GM12878 (cell line): ENCODE data around the gene ZNF57. TPM values are rescaled to one million over a fixed set of nuclear protein-coding genes. Genes with fewer than 3 reads are reported as not detected.
"Not testable (repeated sequence)": the region's sequence is repeated elsewhere in the genome, so short reads cannot be mapped to it uniquely, and the experiment has no call there.

Source experiments
- ATAC-seq: fragments of 200-7000 bp; cut with Tn5 transposase; 3 replicates; pipeline ENCODE4 v1.9.1; 2020; ENCODE audit warnings: mild to moderate bottlenecking, moderate library complexity
- BruUV-seq: library from RNA; stranded (reverse); fragments of 400-500 nt; replicated peaks from 2 replicates; lab custom pipeline; 2021; lab: Mats Ljungman, UMichigan
- CTCF ChIA-PET: fragments of 300-600 bp; sonication (Branson Sonifier 250); formaldehyde crosslinking; extraction: SDS; loops from one replicate; lab custom pipeline; 2021; ENCODE audit warnings: inconsistent platforms; lab: Yijun Ruan, JAX
- POLR2A ChIA-PET: fragments of 350-600 bp; formaldehyde crosslinking; extraction: SDS; loops from one replicate; lab custom pipeline; 2021; ENCODE audit warnings: inconsistent platforms; lab: Charles Lee
- RAD21 ChIA-PET: fragments of 300-600 bp; sonication (Branson Sonifier 250); formaldehyde crosslinking; loops from one replicate; lab custom pipeline; 2023; ENCODE audit warnings: antibody characterized with exemption; ENCODE audit not compliant: unreplicated experiment; lab: Charles Lee
- SMC1A ChIA-PET: fragments of 300-600 bp; sonication (Branson Sonifier 250); formaldehyde crosslinking; loops from one replicate; lab custom pipeline; 2023; ENCODE audit not compliant: unreplicated experiment, uncharacterized antibody; lab: Charles Lee
- DNase-seq: peaks from one replicate; pipeline ENCODE4 v3.0.0-alpha.2; 2011; ENCODE audit warnings: low read depth, low spot score
- FAIRE-seq: peaks from 3 replicates; lab custom pipeline; 2011; peaks lifted over from hg19 to GRCh38; lab: Jason Lieb, UNC
- H2AFZ ChIP-seq: 2 replicates; pipeline ENCODE4 v1.6.0; 2011; ENCODE audit warnings: low read depth, low read length, control low read depth; ENCODE audit not compliant: control insufficient read depth
- H3K27ac ChIP-seq: 2 replicates; pipeline ENCODE4 v1.5.1; 2011; ENCODE audit warnings: control low read depth; ENCODE audit not compliant: control insufficient read depth, insufficient read depth
- H3K27me3 ChIP-seq, 2 experiments: replicated peaks in 1 of 2; 2 replicates each; pipeline versions ENCODE4 v1.6.0 to v1.6.1; 2011; ENCODE audit warnings: low read length in 1 of 2; ENCODE audit not compliant: control insufficient read depth in 2 of 2, insufficient read depth in 2 of 2
- H3K36me3 ChIP-seq, 2 experiments: 2 replicates each; pipeline ENCODE4 v1.5.1; 2011; ENCODE audit warnings: low read length in 1 of 2; ENCODE audit not compliant: control insufficient read depth in 2 of 2, insufficient read depth in 2 of 2
- H3K4me1 ChIP-seq: 2 replicates; pipeline ENCODE4 v1.6.1; 2011; ENCODE audit warnings: mild to moderate bottlenecking, low read length, moderate library complexity, mixed read lengths; ENCODE audit not compliant: control insufficient read depth, insufficient read depth
- H3K4me2 ChIP-seq: 2 replicates; pipeline ENCODE4 v1.6.0; 2011; ENCODE audit warnings: control low read depth; ENCODE audit not compliant: control insufficient read depth, insufficient read depth
- H3K4me3 ChIP-seq: fragments of 200-600 bp; sonication (generic); 2 replicates; pipeline ENCODE4 v1.5.1; 2016
- H3K79me2 ChIP-seq: 2 replicates; pipeline ENCODE4 v1.6.0; 2011; ENCODE audit warnings: low read length; ENCODE audit not compliant: control insufficient read depth, insufficient read depth
- H3K9ac ChIP-seq: 2 replicates; pipeline ENCODE4 v1.8.0; 2011; ENCODE audit warnings: low read length, control low read depth, mixed read lengths; ENCODE audit not compliant: control insufficient read depth, insufficient read depth
- H3K9me3 ChIP-seq: replicated peaks from 3 replicates; pipeline ENCODE4 v1.5.1; 2011; ENCODE audit warnings: mild to moderate bottlenecking, low read length; ENCODE audit not compliant: control insufficient read depth, insufficient read depth
- H4K20me1 ChIP-seq: 2 replicates; pipeline ENCODE4 v1.6.0; 2011; ENCODE audit not compliant: control insufficient read depth, insufficient read depth
- BHLHE40 ChIP-seq, 2 experiments: fragments of 450-650 bp in 1 of 2; IDR thresholded peaks; 2 replicates each; pipeline ENCODE4 v1.6.1; 2011 to 2017; ENCODE audit warnings: low read depth in 2 of 2, borderline replicate concordance in 1 of 2, improper control_type of control experiment in 1 of 2, low read length in 1 of 2, mild to moderate bottlenecking in 1 of 2
- MYB ChIP-seq: fragments of 150-350 bp; IDR thresholded peaks from 2 replicates; pipeline ENCODE4 v1.6.1; 2014; ENCODE audit warnings: mild to moderate bottlenecking, low read depth, low read length, borderline replicate concordance
- NR2C1 ChIP-seq: fragments of 450-650 bp; IDR thresholded peaks from 2 replicates; pipeline ENCODE4 v1.6.1; 2017; ENCODE audit warnings: antibody characterized with exemption, mild to moderate bottlenecking, moderate library complexity
- SIX5 ChIP-seq: IDR thresholded peaks from 2 replicates; pipeline ENCODE4 v1.6.1; 2011; ENCODE audit warnings: mild to moderate bottlenecking, low read depth, low read length, moderate library complexity; ENCODE audit not compliant: severe bottlenecking
- WGBS: methylation state at CpG from one replicate; pipeline ENCODE4 v1.1.6; 2016; ENCODE audit warnings: low lambda C conversion rate; ENCODE audit not compliant: insufficient replicate concordance, insufficient coverage; ENCODE audit errors: missing lambda C conversion rate; 5-methylcytosine and 5-hydroxymethylcytosine counted together
- in situ Hi-C: fragments of 300-500 bp; cut with MboI; formaldehyde crosslinking; loops from 9 replicates; pipeline ENCODE4 v1.14.3; 2018; ENCODE audit warnings: mixed read lengths
- intact Hi-C: fragments of 100-400 bp; cut with micrococcal nuclease; formaldehyde crosslinking; loops from one replicate; pipeline ENCODE4 v1.14.2; 2022; ENCODE audit not compliant: unreplicated experiment
- polyA plus RNA-seq, 11 experiments: library from polyadenylated mRNA; depleted of rRNA in 4 of 11; unstranded in 6 of 11; stranded (reverse) in 5 of 11; fragments of >200 nt; fragmentation: Nextera tagmentation in 4 of 11; fragmentation: Illumina TruSeq in 1 of 11; extraction: Ambion mirVana in 4 of 11; extraction: Trizol in 1 of 11; gene quantifications; 1 replicate in 1 of 11; 2 replicates in 10 of 11; pipeline versions ENCODE4 v1.2.1 to v1.2.3, GENCODE V29; 2011 to 2016; ENCODE audit warnings: inconsistent platforms in 2 of 11, missing spikeins in 2 of 11, low read depth in 1 of 11
- total RNA-seq, 4 experiments: library from RNA; depleted of rRNA in 3 of 4; stranded (reverse); fragments of >200 nt in 3 of 4; fragmentation: Illumina TruSeq in 1 of 4; extraction: Trizol in 1 of 4; gene quantifications; 2 replicates each; pipeline versions ENCODE4 v1.2.1 to v1.2.3, GENCODE V29; 2013 to 2021

ZNF57 gene
- total and polyA plus RNA-seq, 10 of the 15 experiments (the other 5 are each of a cell fraction or from before 2014, with no cell fraction given), result 2.7 to 8.9 (median 5.8) TPM

- H3K36me3 ChIP-seq, H3K9me3 ChIP-seq, BruUV-seq, H2AFZ ChIP-seq, H3K4me2 ChIP-seq, H4K20me1 ChIP-seq, H3K4me1 ChIP-seq, RAD21 ChIA-PET, POLR2A ChIA-PET, H3K4me3 ChIP-seq, H3K27me3 ChIP-seq, ATAC-seq, DNase-seq, H3K9ac ChIP-seq, in situ Hi-C loops, intact Hi-C loops, SMC1A ChIA-PET, CTCF ChIA-PET, FAIRE-seq, H3K27ac ChIP-seq: not testable (repeated sequence)
- 97% methylated on average over 13 of the region's 13 CpGs for WGBS
- H3K79me2 ChIP-seq, result peaks cover 16% of the 10 kb centered on the region
Observed at GRCh38 chr19:2903326-2903725, 2.6 kb downstream of the ZNF57 start.

DNA sequence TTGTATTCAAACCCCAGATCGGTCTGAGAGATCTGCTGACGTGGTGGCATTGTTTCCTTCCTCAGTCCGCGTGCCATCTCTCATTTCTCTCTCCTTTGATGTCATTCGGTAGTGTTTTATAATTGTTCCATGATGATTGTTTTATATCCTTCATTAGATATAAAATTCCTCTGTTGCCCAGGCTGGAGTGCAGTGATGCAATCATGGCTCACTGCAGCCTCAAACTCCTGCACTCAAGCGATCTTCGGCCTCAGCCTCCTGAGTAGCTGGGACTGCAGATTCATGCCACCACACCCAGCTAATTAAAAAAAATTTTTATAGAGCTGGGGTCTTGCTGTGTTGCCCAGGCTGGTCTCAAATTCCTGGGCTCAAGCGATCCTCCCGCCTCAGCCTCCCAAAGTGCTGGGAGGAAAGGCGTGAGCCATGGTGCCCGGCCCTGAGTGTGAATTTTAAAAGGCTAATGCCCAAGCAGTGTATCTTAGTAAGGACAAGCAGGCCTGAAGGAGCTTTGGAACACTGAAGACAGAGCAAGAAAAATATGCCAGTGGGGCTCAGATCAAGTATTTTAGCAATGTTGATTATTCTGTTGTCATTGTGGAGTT lies 5.3 kb downstream of the ZNF57 start:
- H2AFZ ChIP-seq, result no peak overlapping the region
- FAIRE-seq (no peak), ATAC-seq (no peak), DNase-seq (no peak)
- intact Hi-C loops, result no loop called here
- in situ Hi-C loops, result no loop called here
- ChIA-PET SMC1A (no interaction called here), CTCF (interaction anchor here (1.7 kb wide), 1 partner anchor 8 kb away, joined by 3 read pairs; no protein-coding TSS in a partner anchor), RAD21 (no interaction called here), POLR2A (no interaction called here)
- H3K4me1 ChIP-seq, result no peaks in the 10 kb centered on the region
- H3K27ac ChIP-seq, result no peak overlapping the region
- H3K9ac ChIP-seq, result no peak overlapping the region
- WGBS, result 97% methylated on average over 11 of the region's 11 CpGs
- no peaks in the 10 kb centered on the region for H4K20me1 ChIP-seq
- 0 out of 4 replicates have a peak, but pooled peaks cover 0 to 3% of the 10 kb centered on the region in 2 experiments for H3K36me3 ChIP-seq
- H3K9me3 ChIP-seq, result no peaks in the 10 kb centered on the region; the same call in 2 of the 3 replicates
- no peak for TF ChIP-seq MYB
- no peak for TF ChIP-seq NR2C1
- TF ChIP-seq SIX5, result no peak
- no peak for TF ChIP-seq BHLHE40 (IDR thresholded peaks at IDR 0.05; ENCODE audit: borderline replicate concordance in 1 of 2, low read depth in 2 of 2, low read length in 1 of 2)
- BruUV-seq, result no TSS peak
- peaks cover 13% of the 10 kb centered on the region for H3K79me2 ChIP-seq
- no peak overlapping the region for H3K4me2 ChIP-seq
- no peak overlapping the region for H3K4me3 ChIP-seq
- H3K27me3 ChIP-seq, result no peaks in the 10 kb centered on the region
